ENCODE measurements around the gene PPP2R3A. TPM values are rescaled to one million over a fixed set of nuclear protein-coding genes. Genes with fewer than 3 reads are reported as not detected.
A peak's percentile ranks its signal among the peaks of the same experiment; 100 is the strongest.
"Not testable (repeated sequence)": the region's sequence is repeated elsewhere in the genome, so short reads cannot be mapped to it uniquely, and the experiment has no call there.

PPP2R3A gene
- polyA plus RNA-seq, 3 donors from 2014 or later: 0.06 to 0.24 (median 0.09) TPM

- DNase-seq: no peak
- Mint-ChIP-seq H3K4me1 (no peaks in the 10 kb centered on the region), H3K4me3 (no peak overlapping the region), H3K9me3 (no peaks in the 10 kb centered on the region), H3K36me3 (no peaks in the 10 kb centered on the region), H3K27me3 (ENCODE audit: low read depth in 3 of 3) (peaks cover 0 to 3% (median 2%) of the 10 kb centered on the region in 3 donors), H3K27ac (no peak overlapping the region)
These were observed 104.8 kb downstream of the PPP2R3A start for GRCh38 chr3:136070334-136070733.

- Mint-ChIP-seq H3K27me3 (ENCODE audit: low read depth in 3 of 3) (peaks cover 0 to 3% (median 2%) of the 10 kb centered on the region in 3 donors), H3K36me3 (no peaks in the 10 kb centered on the region), H3K4me3 (no peak overlapping the region), H3K4me1 (no peaks in the 10 kb centered on the region), H3K9me3 (no peaks in the 10 kb centered on the region), H3K27ac (no peak overlapping the region)
- no peak for DNase-seq
These were observed 105.7 kb downstream of the PPP2R3A start for GRCh38 chr3:136070953-136071949.

DNA sequence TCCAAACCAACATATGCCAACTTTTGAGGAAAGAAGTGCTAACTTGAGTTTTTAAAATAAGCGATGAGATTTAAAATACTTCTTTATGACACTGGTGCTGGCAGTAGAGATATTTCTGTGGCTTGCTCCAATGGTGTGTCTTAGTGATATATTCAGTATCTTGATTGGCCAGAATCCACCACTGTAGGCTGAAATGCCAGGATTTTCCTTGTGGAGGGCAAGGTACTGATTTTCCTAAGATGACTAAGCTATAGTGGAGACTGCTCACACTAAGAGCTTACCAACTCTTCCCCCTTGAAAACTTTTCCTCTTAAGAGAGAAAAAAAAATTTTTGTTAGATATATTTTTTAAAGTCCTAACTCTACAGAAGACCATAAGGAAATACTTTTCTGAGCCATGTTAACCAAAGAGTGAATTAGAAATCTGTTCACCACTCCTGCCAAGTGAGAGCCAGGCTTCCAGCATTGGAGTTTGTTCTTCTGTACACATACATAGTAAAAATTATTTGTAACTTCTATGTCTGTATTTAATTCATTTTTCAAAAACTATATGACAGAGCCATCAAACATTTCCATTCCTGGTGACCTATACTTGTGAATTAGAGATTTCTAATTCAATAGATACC, 109.1 kb downstream of the PPP2R3A start:
- no peak overlapping the region for H3K27ac Mint-ChIP-seq
- no peaks in the 10 kb centered on the region for H3K9me3 Mint-ChIP-seq
- H3K4me1 Mint-ChIP-seq: no peaks in the 10 kb centered on the region
- peaks cover 0 to 3% (median 2%) of the 10 kb centered on the region in 3 donors for H3K27me3 Mint-ChIP-seq (ENCODE audit: low read depth in 3 of 3)
- no peak for DNase-seq
- H3K4me3 Mint-ChIP-seq: no peak overlapping the region
- no peaks in the 10 kb centered on the region for H3K36me3 Mint-ChIP-seq

DNA sequence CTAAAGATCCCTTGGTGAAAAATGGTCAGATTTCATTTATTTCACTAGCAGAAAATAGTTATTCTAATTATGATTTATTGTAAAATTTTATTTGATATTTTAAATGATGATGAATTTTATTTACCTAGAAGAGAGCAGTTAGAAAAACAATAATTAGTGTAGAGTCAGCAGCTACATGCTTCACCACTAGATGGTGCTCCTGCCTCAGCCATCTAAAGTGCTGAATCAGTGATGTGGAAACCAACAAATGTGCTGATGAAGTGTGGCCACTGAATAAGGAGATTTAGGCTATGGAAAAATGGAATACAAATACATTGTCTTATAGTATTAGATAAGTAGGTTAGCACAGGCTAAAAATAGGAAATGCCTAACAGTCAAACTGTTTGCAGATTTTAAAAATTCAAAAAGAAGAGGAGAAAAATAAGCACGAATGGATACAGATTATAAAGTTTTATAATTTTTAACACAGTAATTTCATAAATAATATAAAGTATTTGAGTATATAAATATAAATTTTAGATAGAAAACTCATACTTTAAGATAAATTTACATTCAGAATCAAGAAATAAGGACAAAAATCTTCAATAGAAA, 109.8 kb downstream of the PPP2R3A start:
- Mint-ChIP-seq H3K27ac (no peak overlapping the region), H3K4me3 (no peak overlapping the region), H3K4me1 (no peaks in the 10 kb centered on the region), H3K9me3 (no peaks in the 10 kb centered on the region), H3K36me3 (no peaks in the 10 kb centered on the region), H3K27me3 (ENCODE audit: low read depth in 3 of 3) (peaks cover 0 to 3% (median 2%) of the 10 kb centered on the region in 3 donors)
- peak; percentile 59 to 69 (median 65) for DNase-seq

DNA sequence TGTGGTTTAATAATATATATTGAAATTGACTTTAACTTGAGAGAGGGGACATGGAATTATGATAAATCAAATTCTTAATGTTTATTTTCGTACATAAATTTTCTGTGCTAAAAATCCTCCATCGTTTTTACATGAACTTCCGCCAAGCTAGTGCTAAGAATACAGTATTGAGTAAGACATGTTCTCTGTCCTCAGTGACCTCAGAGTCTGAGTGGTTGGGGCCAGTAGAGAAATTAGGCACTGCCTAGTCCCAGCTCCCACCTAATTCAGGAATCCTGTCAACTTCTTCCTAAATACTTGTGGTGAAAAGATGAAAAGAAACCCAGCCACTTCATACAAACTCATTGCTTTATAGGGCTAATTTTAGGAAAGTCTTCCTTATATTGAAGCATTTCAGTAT, 110.3 kb downstream of the PPP2R3A start:
- DNase-seq: no peak
- H3K36me3 Mint-ChIP-seq: no peaks in the 10 kb centered on the region
- no peak overlapping the region for H3K4me3 Mint-ChIP-seq
- H3K27me3 Mint-ChIP-seq (ENCODE audit: low read depth in 3 of 3): peaks cover 0 to 3% (median 2%) of the 10 kb centered on the region in 3 donors
- H3K9me3 Mint-ChIP-seq: no peaks in the 10 kb centered on the region
- H3K4me1 Mint-ChIP-seq: no peaks in the 10 kb centered on the region
- H3K27ac Mint-ChIP-seq: no peak overlapping the region

DNA sequence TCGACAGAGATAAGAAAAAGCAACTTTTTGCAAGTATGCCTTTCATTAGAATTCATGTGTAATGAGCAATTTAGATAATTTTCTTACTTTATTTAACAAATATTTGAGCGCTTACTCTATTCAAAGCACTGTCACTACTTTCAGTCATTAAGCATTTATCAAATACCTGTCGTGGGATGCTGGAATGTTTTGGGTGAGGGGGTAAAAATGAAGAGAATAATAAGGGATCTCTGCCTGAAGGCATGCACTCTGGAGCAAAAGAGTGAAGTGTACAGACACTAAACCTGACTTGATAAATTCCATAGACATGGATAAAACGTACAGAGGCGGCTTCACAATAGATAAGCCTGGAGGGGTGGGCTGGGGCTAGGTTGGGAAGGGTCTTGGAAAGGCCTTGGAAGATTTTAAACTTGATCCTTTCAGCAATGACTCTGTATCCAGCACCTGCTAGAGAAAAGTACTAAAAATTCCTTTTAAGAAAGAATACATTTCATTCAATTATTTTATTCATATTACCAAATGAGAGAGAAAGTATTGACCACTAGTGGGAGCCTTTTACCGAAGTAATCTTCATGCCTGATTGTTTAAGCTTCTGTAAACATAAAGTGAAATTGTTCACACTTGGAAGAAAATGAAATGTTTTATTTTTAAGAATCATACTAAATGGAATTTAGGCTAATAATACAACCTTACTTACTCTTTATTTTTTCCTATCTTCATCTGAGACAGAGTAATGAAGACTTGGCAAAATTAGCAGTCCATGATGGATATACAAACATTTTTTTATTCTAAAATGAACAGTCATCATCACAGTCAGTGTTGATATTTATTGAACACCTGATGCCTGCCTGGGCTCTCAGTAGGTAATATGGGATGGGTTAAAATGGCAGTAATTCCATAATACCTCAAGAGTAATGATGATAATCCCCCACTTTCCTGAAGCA, 113.2 kb downstream of the PPP2R3A start:
- Mint-ChIP-seq H3K27me3 (ENCODE audit: low read depth in 3 of 3) (no peaks in the 10 kb centered on the region), H3K4me3 (no peak overlapping the region), H3K4me1 (no peaks in the 10 kb centered on the region), H3K36me3 (no peaks in the 10 kb centered on the region), H3K27ac (no peak overlapping the region), H3K9me3 (no peaks in the 10 kb centered on the region)
- DNase-seq: peak in 1 of 3 donors; percentile 14

GRCh38 chr3:136083641-136084382, 118.3 kb downstream of the PPP2R3A start:
- H3K36me3 Mint-ChIP-seq; H3K4me3 Mint-ChIP-seq; H3K4me1 Mint-ChIP-seq; H3K9me3 Mint-ChIP-seq; DNase-seq; H3K27me3 Mint-ChIP-seq (ENCODE audit: low read depth in 3 of 3): not testable (repeated sequence)
- peak overlapping the region in 1 of 6 donors; percentile 1 for H3K27ac Mint-ChIP-seq

- H3K4me1 Mint-ChIP-seq; H3K27ac Mint-ChIP-seq; DNase-seq; H3K4me3 Mint-ChIP-seq; H3K36me3 Mint-ChIP-seq; H3K27me3 Mint-ChIP-seq (ENCODE audit: low read depth in 3 of 3); H3K9me3 Mint-ChIP-seq: not testable (repeated sequence)
These were observed 119.5 kb downstream of the PPP2R3A start for GRCh38 chr3:136085067-136085466.

DNA sequence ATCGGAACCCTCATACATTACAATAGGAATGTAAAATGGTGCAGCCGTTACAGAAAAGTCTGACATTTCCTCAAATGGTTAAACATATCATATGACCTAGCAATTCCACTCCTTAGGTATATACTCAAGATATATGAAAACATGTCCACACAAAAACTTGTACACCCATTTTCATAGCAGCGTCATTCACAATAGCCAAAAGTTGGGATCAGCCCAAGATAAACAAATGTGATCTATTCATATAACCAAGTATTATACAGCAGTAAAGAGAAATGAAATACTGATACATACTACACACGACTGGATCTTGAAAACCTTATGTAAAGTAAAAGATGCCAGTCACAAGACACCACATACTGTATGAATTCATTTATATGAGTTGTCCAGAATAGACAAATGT, 128.2 kb downstream of the PPP2R3A start:
- peaks cover 3 to 4% (median 4%) of the 10 kb centered on the region in 3 donors for H3K36me3 Mint-ChIP-seq
- no peak for DNase-seq
- peaks cover 0 to 3% (median 2%) of the 10 kb centered on the region in 3 donors for H3K27me3 Mint-ChIP-seq (ENCODE audit: low read depth in 3 of 3)
- H3K27ac Mint-ChIP-seq: no peak overlapping the region
- H3K4me1 Mint-ChIP-seq: no peaks in the 10 kb centered on the region
- H3K4me3 Mint-ChIP-seq: no peak overlapping the region
- no peaks in the 10 kb centered on the region for H3K9me3 Mint-ChIP-seq

DNA sequence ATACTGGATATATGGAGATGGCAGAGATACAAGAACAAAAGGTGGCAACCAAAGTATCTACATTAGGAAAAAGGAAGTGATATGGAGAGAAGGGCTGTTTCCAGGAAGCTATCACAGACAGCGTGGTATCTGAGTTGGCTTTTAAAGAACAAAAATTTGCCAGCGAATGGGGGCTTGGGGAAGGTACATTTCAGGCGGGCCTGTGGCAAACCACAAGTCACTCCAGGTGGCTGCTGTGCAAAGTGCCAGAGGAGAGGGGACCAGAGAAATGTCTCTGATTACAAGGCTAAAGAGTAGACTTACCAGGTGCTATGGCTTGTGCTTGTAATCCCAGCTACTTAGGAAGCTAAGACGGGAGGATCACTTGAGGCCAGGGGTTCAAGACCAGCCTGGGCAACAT, 139.5 kb downstream of the PPP2R3A start:
- Mint-ChIP-seq H3K27ac (no peak overlapping the region), H3K9me3 (no peaks in the 10 kb centered on the region), H3K36me3 (peaks cover 0 to 11% (median 3%) of the 10 kb centered on the region in 3 donors), H3K4me3 (no peak overlapping the region), H3K27me3 (ENCODE audit: low read depth in 3 of 3) (peaks cover 0 to 5% (median 0%) of the 10 kb centered on the region in 3 donors), H3K4me1 (no peaks in the 10 kb centered on the region)
- DNase-seq: no peak

DNA sequence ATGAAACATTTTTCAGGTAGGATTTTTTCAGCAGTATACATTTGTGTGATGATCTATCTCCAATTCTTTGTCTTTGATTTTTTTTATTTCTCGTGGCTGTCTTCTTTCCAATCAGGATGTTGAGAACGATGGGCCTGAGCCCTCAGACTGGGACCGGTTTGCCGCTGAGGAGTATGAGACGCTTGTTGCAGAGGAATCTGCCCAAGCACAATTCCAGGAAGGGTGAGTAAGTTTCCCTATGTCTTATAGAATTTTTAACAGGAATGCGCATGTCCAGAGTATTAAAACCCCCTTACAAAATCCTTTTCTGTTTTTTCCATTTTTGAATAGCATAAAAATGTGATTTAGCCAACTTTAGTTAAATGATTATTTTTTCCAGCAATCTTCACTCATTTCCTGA, 140.6 kb downstream of the PPP2R3A start:
- H3K9me3 Mint-ChIP-seq: no peaks in the 10 kb centered on the region
- H3K27me3 Mint-ChIP-seq (ENCODE audit: low read depth in 3 of 3): peaks cover 0 to 5% (median 0%) of the 10 kb centered on the region in 3 donors
- DNase-seq: no peak
- H3K27ac Mint-ChIP-seq: no peak overlapping the region
- no peaks in the 10 kb centered on the region for H3K4me1 Mint-ChIP-seq
- peaks cover 0 to 11% (median 3%) of the 10 kb centered on the region in 3 donors for H3K36me3 Mint-ChIP-seq
- H3K4me3 Mint-ChIP-seq: no peak overlapping the region

- Mint-ChIP-seq H3K4me1 (no peaks in the 10 kb centered on the region), H3K36me3 (peaks cover 3 to 19% (median 3%) of the 10 kb centered on the region in 3 donors), H3K9me3 (no peaks in the 10 kb centered on the region), H3K27me3 (ENCODE audit: low read depth in 3 of 3) (peaks cover 0 to 5% (median 5%) of the 10 kb centered on the region in 3 donors), H3K4me3 (no peak overlapping the region), H3K27ac (no peak overlapping the region)
- DNase-seq: no peak
These were observed 144.0 kb downstream of the PPP2R3A start for GRCh38 chr3:136109499-136109898.
